H1 (cell line): ENCODE results near the gene C14orf132.

Experiments
- CBX5 ChIP-seq: fragments of 300-800, 300-1000 bp; sonication (generic); IDR thresholded peaks from 2 replicates; pipeline ENCODE4 v1.7.1; 2016; ENCODE audit warnings: antibody characterized with exemption, low read length, low read depth
- SRF ChIP-seq: IDR thresholded peaks from 2 replicates; pipeline ENCODE4 v1.6.1; 2011; ENCODE audit warnings: mild to moderate bottlenecking, low read depth, low read length, moderate library complexity

GRCh38 chr14:96120392-96120791 lies 81.2 kb downstream of the C14orf132 start:
- TF ChIP-seq SRF (no peak), CBX5 (no peak)
